SIG-M5 treated with dmso at 0.1 percent for 504 hours (cell line): Measurements from ENCODE around the gene XAGE5.
"Not testable (repeated sequence)": the region's sequence is repeated elsewhere in the genome, so short reads cannot be mapped to it uniquely, and the experiment has no call there.

Experiments used
- DNase-seq: peaks from one replicate; lab custom pipeline; 2025; ENCODE audit not compliant: unreplicated experiment; lab: John Stamatoyannopoulos, UW

The XAGE5 gene

GRCh38 chrX:52811065-52811625 lies at the start of gene XAGE5:
XAGE5 (plus strand) TSS chrX:52811287; CDS start chrX:52812567, 1,280 bp downstream.
- DNase-seq: no peak

- not testable (repeated sequence) for DNase-seq
Observed at GRCh38 chrX:52765983-52766382, 45.1 kb upstream of the XAGE5 start.

GRCh38 chrX:52773504-52773903 lies 37.6 kb upstream of the XAGE5 start:
- DNase-seq: not testable (repeated sequence)

- DNase-seq: not testable (repeated sequence)
Observed at GRCh38 chrX:52797327-52797726, 13.8 kb upstream of the XAGE5 start, which contains the start of gene SPANXN5. SPANXN5 (minus strand) TSS chrX:52797427; CDS start chrX:52797348, 79 bp downstream.

GRCh38 chrX:52804876-52805275 lies 6.2 kb upstream of the XAGE5 start:
- not testable (repeated sequence) for DNase-seq

- DNase-seq: no peak
Observed at GRCh38 chrX:52819788-52820187, 8.7 kb downstream of the XAGE5 start.

GRCh38 chrX:52821079-52821760 lies 10.1 kb downstream of the XAGE5 start:
- DNase-seq: no peak

GRCh38 chrX:52824608-52825007 lies 13.5 kb downstream of the XAGE5 start:
- DNase-seq: no peak

GRCh38 chrX:52830551-52830950 lies 19.5 kb downstream of the XAGE5 start:
- DNase-seq: no peak

- no peak for DNase-seq
Observed at GRCh38 chrX:52839137-52839536, 28.1 kb downstream of the XAGE5 start.

GRCh38 chrX:52843619-52844018 lies 32.5 kb downstream of the XAGE5 start:
- not testable (repeated sequence) for DNase-seq

GRCh38 chrX:52852110-52852860 lies 41.2 kb downstream of the XAGE5 start:
- DNase-seq: no peak

- not testable (repeated sequence) for DNase-seq
Observed at GRCh38 chrX:52856991-52857525, 46.0 kb downstream of the XAGE5 start.

GRCh38 chrX:52865343-52865998 lies 54.4 kb downstream of the XAGE5 start:
- DNase-seq: no peak
